ENCODE data around the gene PLCB1.

PLCB1 gene

DNA sequence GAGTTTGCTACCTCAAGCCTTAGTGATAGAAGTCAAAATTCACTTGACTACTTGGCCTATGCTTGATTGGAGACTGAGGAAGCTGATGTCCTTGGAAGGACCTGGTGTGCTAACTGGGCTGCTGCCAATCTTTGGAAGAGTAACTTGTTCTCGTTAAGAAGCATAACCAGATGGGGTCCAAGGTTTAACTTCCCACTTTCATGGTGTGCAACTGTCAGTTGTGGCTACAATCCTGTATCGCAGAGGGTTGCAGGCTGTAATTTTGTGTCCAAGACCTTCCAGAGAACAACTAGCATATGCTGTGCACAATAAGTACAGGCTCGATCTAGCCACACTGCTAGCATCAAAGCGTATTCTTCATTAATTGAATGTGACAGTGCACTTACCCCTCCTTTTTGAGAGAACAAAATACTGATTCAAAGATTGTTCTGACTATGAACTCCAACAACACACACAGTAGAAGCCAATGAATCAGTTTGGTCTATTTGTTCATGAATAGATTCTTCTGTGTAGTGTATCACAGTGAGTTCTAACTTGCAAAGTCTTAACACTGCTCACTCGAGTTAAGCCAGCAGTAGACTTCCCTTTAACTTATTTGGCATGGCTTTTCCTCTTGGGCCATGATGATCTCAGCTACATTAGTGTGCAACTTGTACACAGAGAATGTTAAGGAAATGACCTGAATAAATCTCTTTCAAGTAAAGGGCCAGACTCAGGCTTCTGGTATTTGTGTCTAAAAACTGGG is 15.8 kb upstream of the PLCB1 start:
- no peaks in the 10 kb centered on the region for H3K9me3 ChIP-seq (ENCODE audit: control insufficient read depth, insufficient read depth, low read length)
- H3K4me2 ChIP-seq (ENCODE audit: low read length): no peak overlapping the region
- no peaks in the 10 kb centered on the region for H3K27me3 ChIP-seq (ENCODE audit: control insufficient read depth, low read length)
- no peaks in the 10 kb centered on the region for H3K36me3 ChIP-seq (ENCODE audit: control insufficient read depth, low read length)
- no peaks in the 10 kb centered on the region for H3K4me1 ChIP-seq (ENCODE audit: control insufficient read depth, low read length)
- H3K79me2 ChIP-seq (ENCODE audit: control insufficient read depth, low read length): no peaks in the 10 kb centered on the region
- no peak overlapping the region for H3K27ac ChIP-seq (ENCODE audit: low read depth, low read length)
- no peaks in the 10 kb centered on the region for H4K20me1 ChIP-seq (ENCODE audit: control insufficient read depth, insufficient read depth, low read depth, low read length)
- H3K9me2 ChIP-seq (replicated peaks; ENCODE audit: control insufficient read depth, low read length): no peaks in the 10 kb centered on the region
- H3F3A ChIP-seq (ENCODE audit: control insufficient read depth, insufficient read depth): no peaks in the 10 kb centered on the region
- H3K4me3 ChIP-seq (ENCODE audit: low read length): no peak overlapping the region
- TF ChIP-seq, protein P1, sequence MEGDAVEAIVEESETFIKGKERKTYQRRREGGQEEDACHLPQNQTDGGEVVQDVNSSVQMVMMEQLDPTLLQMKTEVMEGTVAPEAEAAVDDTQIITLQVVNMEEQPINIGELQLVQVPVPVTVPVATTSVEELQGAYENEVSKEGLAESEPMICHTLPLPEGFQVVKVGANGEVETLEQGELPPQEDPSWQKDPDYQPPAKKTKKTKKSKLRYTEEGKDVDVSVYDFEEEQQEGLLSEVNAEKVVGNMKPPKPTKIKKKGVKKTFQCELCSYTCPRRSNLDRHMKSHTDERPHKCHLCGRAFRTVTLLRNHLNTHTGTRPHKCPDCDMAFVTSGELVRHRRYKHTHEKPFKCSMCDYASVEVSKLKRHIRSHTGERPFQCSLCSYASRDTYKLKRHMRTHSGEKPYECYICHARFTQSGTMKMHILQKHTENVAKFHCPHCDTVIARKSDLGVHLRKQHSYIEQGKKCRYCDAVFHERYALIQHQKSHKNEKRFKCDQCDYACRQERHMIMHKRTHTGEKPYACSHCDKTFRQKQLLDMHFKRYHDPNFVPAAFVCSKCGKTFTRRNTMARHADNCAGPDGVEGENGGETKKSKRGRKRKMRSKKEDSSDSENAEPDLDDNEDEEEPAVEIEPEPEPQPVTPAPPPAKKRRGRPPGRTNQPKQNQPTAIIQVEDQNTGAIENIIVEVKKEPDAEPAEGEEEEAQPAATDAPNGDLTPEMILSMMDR (IDR thresholded peaks at IDR 0.05; ENCODE audit: low read depth, low read length, poor library complexity, severe bottlenecking): no peak
- TF ChIP-seq EZH2phosphoT487 (IDR thresholded peaks at IDR 0.05; ENCODE audit: borderline replicate concordance, low read length): no peak

DNA sequence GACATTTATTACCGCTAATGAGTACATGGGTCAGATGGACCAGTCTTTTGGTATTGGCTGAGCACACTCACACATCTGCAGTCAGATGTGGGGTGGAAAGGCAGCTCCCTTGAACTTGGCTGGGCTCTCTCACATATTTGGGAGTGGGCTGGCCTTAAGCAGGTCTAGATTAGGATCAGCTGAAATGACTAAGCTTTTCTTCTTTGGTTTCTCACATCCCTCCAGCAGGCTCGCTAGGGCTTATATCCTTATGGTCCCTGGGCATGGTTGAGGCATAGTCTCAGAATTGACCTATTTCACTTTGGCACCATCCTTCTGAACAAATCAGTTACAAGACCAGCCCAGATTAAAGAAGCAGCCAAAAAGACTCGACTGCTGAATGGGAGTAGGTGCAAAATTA is 14.4 kb upstream of the PLCB1 start:
- H3F3A ChIP-seq (ENCODE audit: control insufficient read depth, insufficient read depth): no peaks in the 10 kb centered on the region
- no peaks in the 10 kb centered on the region for H3K79me2 ChIP-seq (ENCODE audit: control insufficient read depth, low read length)
- no peak for TF ChIP-seq EZH2phosphoT487 (IDR thresholded peaks at IDR 0.05; ENCODE audit: borderline replicate concordance, low read length)
- TF ChIP-seq, protein P1 (IDR thresholded peaks at IDR 0.05; ENCODE audit: low read depth, low read length, poor library complexity, severe bottlenecking): no peak
- no peaks in the 10 kb centered on the region for H3K27me3 ChIP-seq (ENCODE audit: control insufficient read depth, low read length)
- no peak overlapping the region for H3K4me2 ChIP-seq (ENCODE audit: low read length)
- H3K9me3 ChIP-seq (ENCODE audit: control insufficient read depth, insufficient read depth, low read length): no peaks in the 10 kb centered on the region
- H3K4me1 ChIP-seq (ENCODE audit: control insufficient read depth, low read length): no peaks in the 10 kb centered on the region
- H3K36me3 ChIP-seq (ENCODE audit: control insufficient read depth, low read length): no peaks in the 10 kb centered on the region
- H4K20me1 ChIP-seq (ENCODE audit: control insufficient read depth, insufficient read depth, low read depth, low read length): no peaks in the 10 kb centered on the region
- no peak overlapping the region for H3K27ac ChIP-seq (ENCODE audit: low read depth, low read length)
- H3K9me2 ChIP-seq (replicated peaks; ENCODE audit: control insufficient read depth, low read length): no peaks in the 10 kb centered on the region
- H3K4me3 ChIP-seq (ENCODE audit: low read length): no peak overlapping the region

DNA sequence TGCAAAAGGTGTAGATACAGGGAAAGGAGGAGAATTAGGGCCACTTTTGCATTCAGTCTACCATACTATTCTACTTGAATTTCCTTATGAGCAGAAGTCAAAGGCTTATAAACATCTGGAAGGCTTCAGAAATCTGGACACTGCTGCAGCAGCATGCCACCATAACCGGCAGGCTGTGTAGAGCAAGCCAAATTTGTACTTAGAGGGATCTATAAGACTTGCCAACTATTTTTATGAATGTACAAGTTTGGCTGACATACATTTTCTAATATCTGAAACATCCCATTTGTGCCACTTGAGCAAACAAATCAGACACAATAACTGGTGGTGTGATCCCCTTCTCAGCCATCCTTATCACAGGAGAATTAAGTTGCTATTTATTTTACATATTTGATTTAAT is 14.0 kb upstream of the PLCB1 start:
- Histone ChIP-seq H3K4me2 (ENCODE audit: low read length) (no peak overlapping the region), H3K4me3 (ENCODE audit: low read length) (no peak overlapping the region), H3K4me1 (ENCODE audit: control insufficient read depth, low read length) (no peaks in the 10 kb centered on the region), H3K27me3 (ENCODE audit: control insufficient read depth, low read length) (no peaks in the 10 kb centered on the region), H3F3A (ENCODE audit: control insufficient read depth, insufficient read depth) (no peaks in the 10 kb centered on the region), H3K9me3 (ENCODE audit: control insufficient read depth, insufficient read depth, low read length) (no peaks in the 10 kb centered on the region), H3K79me2 (ENCODE audit: control insufficient read depth, low read length) (no peaks in the 10 kb centered on the region), H3K36me3 (ENCODE audit: control insufficient read depth, low read length) (no peaks in the 10 kb centered on the region), H4K20me1 (ENCODE audit: control insufficient read depth, insufficient read depth, low read depth, low read length) (no peaks in the 10 kb centered on the region), H3K9me2 (replicated peaks; ENCODE audit: control insufficient read depth, low read length) (no peaks in the 10 kb centered on the region), H3K27ac (ENCODE audit: low read depth, low read length) (no peak overlapping the region)
- TF ChIP-seq, protein P1 (IDR thresholded peaks at IDR 0.05; ENCODE audit: low read depth, low read length, poor library complexity, severe bottlenecking): no peak
- TF ChIP-seq EZH2phosphoT487 (IDR thresholded peaks at IDR 0.05; ENCODE audit: borderline replicate concordance, low read length): no peak
